Fibroblast of lung (primary cell): ENCODE data around the gene SCN8A. TPM values are rescaled to one million over a fixed set of nuclear protein-coding genes. Genes with fewer than 3 reads are reported as not detected.
A peak's percentile ranks its signal among the peaks of the same experiment; 100 is the strongest.

Experiments
- DNase-seq, 2 donors: peaks; one replicate each; pipeline versions ENCODE4 v3.0.0 to v3.0.0-alpha.2; 2010; ENCODE audit warnings: low read depth in 2 of 2
- H2AFZ ChIP-seq: 2 replicates; pipeline ENCODE4 v1.5.1; 2012; ENCODE audit warnings: low read length, control low read depth, inconsistent platforms
- H3K27ac ChIP-seq: 2 replicates; pipeline ENCODE4 v1.5.1; 2011; ENCODE audit warnings: low read length, control low read depth; ENCODE audit not compliant: insufficient read depth
- H3K27me3 ChIP-seq: 2 replicates; pipeline ENCODE4 v1.5.1; 2011; ENCODE audit warnings: mild to moderate bottlenecking, low read length; ENCODE audit not compliant: control insufficient read depth, insufficient read depth
- H3K36me3 ChIP-seq: 2 replicates; pipeline ENCODE4 v1.5.1; 2011; ENCODE audit warnings: low read length; ENCODE audit not compliant: control insufficient read depth, insufficient read depth
- H3K4me1 ChIP-seq: 2 replicates; pipeline ENCODE4 v1.5.1; 2011; ENCODE audit warnings: low read length; ENCODE audit not compliant: control insufficient read depth, insufficient read depth; ENCODE audit errors: extremely low read depth
- H3K4me2 ChIP-seq: 2 replicates; pipeline ENCODE4 v1.5.1; 2011; ENCODE audit warnings: low read length, control low read depth; ENCODE audit not compliant: insufficient read depth; ENCODE audit errors: extremely low read depth
- H3K4me3 ChIP-seq, 4 experiments: fragments of 200-600 bp in 1 of 4; sonication (generic) in 1 of 4; replicated peaks in 1 of 4; 2 replicates each; pipeline ENCODE4 v1.5.1; 2011 to 2016; ENCODE audit warnings: low read length in 4 of 4, low read depth in 3 of 4, mild to moderate bottlenecking in 3 of 4, control low read depth in 2 of 4, inconsistent platforms in 1 of 4, mixed read lengths in 1 of 4; ENCODE audit not compliant: insufficient read depth in 1 of 4; ENCODE audit errors: control extremely low read depth in 1 of 4
- H3K79me2 ChIP-seq: 2 replicates; pipeline ENCODE4 v1.5.1; 2012; ENCODE audit warnings: mild to moderate bottlenecking, low read length, inconsistent platforms; ENCODE audit not compliant: control insufficient read depth, insufficient read depth
- H3K9ac ChIP-seq: 2 replicates; pipeline ENCODE4 v1.5.1; 2011; ENCODE audit warnings: mild to moderate bottlenecking, low read length, control low read depth; ENCODE audit not compliant: insufficient read depth
- H3K9me3 ChIP-seq: 2 replicates; pipeline ENCODE4 v1.5.1; 2012; ENCODE audit warnings: low read depth, low read length; ENCODE audit not compliant: control insufficient read depth, insufficient read depth
- H4K20me1 ChIP-seq: 2 replicates; pipeline ENCODE4 v1.5.1; 2011; ENCODE audit warnings: low read length; ENCODE audit not compliant: control insufficient read depth, insufficient read depth; ENCODE audit errors: extremely low read depth
- EZH2 ChIP-seq: IDR thresholded peaks from 2 replicates; pipeline ENCODE4 v1.5.1; 2012; ENCODE audit warnings: low read length, control low read depth, mild to moderate bottlenecking; ENCODE audit errors: missing control alignments
- polyA plus RNA-seq, 2 donors: library from polyadenylated mRNA; depleted of rRNA in 1 of 2; stranded (reverse) in 1 of 2; unstranded in 1 of 2; fragments of >200 nt; gene quantifications; 2 replicates each; pipeline ENCODE4 v1.2.1, GENCODE V29; 2011 to 2012; ENCODE audit warnings: missing spikeins in 1 of 2
- total RNA-seq: library from RNA; depleted of rRNA; stranded (reverse); fragments of >200 nt; gene quantifications from 2 replicates; pipeline ENCODE4 v1.2.1, GENCODE V29; 2014
- TF ChIP-seq, protein P1 (sequence below), 2 donors: IDR thresholded peaks in 1 of 2; conservative IDR thresholded peaks in 1 of 2; 1 replicate in 1 of 2; 2 replicates in 1 of 2; pipeline ENCODE4 v1.5.1; 2011 to 2012; ENCODE audit warnings: low read length in 2 of 2, control low read depth in 1 of 2, inconsistent platforms in 1 of 2, low read depth in 1 of 2, mild to moderate bottlenecking in 1 of 2

Gene SCN8A
- total and polyA plus RNA-seq, 2 donors (not counting 1 experiment from before 2014, with no cell fraction given), result 12.8 to 27.2 TPM

DNA sequence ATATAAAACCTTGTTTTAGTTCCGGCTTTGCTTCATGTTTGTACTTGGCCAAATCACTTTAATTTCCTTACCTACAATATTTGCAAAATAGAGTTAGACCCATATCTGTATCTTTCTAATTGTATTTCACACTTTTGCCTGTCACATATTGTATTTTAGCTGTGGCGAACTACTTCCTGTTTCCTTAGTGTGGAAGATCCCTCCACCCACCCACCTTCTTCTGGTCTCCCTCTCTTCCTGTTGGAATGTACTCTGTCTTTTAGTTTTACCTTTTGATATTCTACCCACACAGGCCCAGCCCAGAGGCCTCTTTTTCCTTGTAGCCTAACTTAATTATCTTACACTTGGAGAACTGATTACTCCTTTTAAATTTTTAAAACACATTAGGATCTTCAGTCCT is 78.2 kb downstream of the SCN8A start:
- Histone ChIP-seq H3K4me3 (no peak overlapping the region), H3K27ac (no peak overlapping the region), H3K27me3 (no peaks in the 10 kb centered on the region), H3K4me2 (no peak overlapping the region), H3K79me2 (no peaks in the 10 kb centered on the region), H2AFZ (no peak overlapping the region), H3K9me3 (no peaks in the 10 kb centered on the region), H3K36me3 (no peaks in the 10 kb centered on the region), H4K20me1 (no peaks in the 10 kb centered on the region), H3K9ac (no peak overlapping the region), H3K4me1 (no peaks in the 10 kb centered on the region)
- no peak for TF ChIP-seq EZH2
- TF ChIP-seq, protein P1, sequence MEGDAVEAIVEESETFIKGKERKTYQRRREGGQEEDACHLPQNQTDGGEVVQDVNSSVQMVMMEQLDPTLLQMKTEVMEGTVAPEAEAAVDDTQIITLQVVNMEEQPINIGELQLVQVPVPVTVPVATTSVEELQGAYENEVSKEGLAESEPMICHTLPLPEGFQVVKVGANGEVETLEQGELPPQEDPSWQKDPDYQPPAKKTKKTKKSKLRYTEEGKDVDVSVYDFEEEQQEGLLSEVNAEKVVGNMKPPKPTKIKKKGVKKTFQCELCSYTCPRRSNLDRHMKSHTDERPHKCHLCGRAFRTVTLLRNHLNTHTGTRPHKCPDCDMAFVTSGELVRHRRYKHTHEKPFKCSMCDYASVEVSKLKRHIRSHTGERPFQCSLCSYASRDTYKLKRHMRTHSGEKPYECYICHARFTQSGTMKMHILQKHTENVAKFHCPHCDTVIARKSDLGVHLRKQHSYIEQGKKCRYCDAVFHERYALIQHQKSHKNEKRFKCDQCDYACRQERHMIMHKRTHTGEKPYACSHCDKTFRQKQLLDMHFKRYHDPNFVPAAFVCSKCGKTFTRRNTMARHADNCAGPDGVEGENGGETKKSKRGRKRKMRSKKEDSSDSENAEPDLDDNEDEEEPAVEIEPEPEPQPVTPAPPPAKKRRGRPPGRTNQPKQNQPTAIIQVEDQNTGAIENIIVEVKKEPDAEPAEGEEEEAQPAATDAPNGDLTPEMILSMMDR (conservative IDR thresholded peaks at IDR 0.05 in 1 of 2, IDR thresholded peaks at IDR 0.05 in 1 of 2; ENCODE audit: low read depth in 1 of 2, low read length in 2 of 2), result no peak
- DNase-seq, result no peak

DNA sequence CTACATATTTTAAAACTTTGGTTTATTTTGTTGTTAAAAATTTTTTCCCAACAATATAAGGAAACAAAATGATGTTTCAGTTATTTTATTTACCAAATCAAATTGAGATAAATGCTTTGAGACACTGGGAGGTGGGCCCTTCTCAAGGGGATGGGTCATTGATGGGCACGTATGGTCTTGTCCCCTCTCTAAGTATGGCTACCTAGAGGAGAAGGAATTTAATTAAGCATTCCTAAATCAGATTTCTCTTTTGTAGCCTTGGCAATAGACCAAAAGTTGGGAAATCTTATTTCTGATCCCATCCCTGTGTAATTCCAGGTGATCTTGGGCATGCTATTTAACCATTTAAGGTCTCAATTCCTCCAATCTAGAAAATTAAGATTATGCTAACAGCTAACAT is 79.0 kb downstream of the SCN8A start:
- no peaks in the 10 kb centered on the region for H4K20me1 ChIP-seq
- H3K79me2 ChIP-seq, result no peaks in the 10 kb centered on the region
- H3K4me1 ChIP-seq, result no peaks in the 10 kb centered on the region
- TF ChIP-seq EZH2, result no peak
- TF ChIP-seq, protein P1 (conservative IDR thresholded peaks at IDR 0.05 in 1 of 2, IDR thresholded peaks at IDR 0.05 in 1 of 2; ENCODE audit: low read depth in 1 of 2, low read length in 2 of 2), result no peak
- H3K9ac ChIP-seq, result no peak overlapping the region
- H3K36me3 ChIP-seq, result no peaks in the 10 kb centered on the region
- H3K4me3 ChIP-seq, result no peak overlapping the region
- DNase-seq, result no peak
- no peak overlapping the region for H3K27ac ChIP-seq
- H3K4me2 ChIP-seq, result no peak overlapping the region
- H3K27me3 ChIP-seq, result no peaks in the 10 kb centered on the region
- no peak overlapping the region for H2AFZ ChIP-seq
- no peaks in the 10 kb centered on the region for H3K9me3 ChIP-seq

- Histone ChIP-seq H3K27ac (no peak overlapping the region), H3K36me3 (no peaks in the 10 kb centered on the region), H3K9me3 (no peaks in the 10 kb centered on the region), H3K79me2 (no peaks in the 10 kb centered on the region), H4K20me1 (no peaks in the 10 kb centered on the region), H3K27me3 (no peaks in the 10 kb centered on the region), H3K9ac (no peak overlapping the region), H3K4me2 (no peak overlapping the region), H2AFZ (no peak overlapping the region), H3K4me3 (no peak overlapping the region), H3K4me1 (no peaks in the 10 kb centered on the region)
- DNase-seq, result peak; percentile 28 to 43
- no peak for TF ChIP-seq EZH2
- TF ChIP-seq, protein P1 (conservative IDR thresholded peaks at IDR 0.05 in 1 of 2, IDR thresholded peaks at IDR 0.05 in 1 of 2; ENCODE audit: low read depth in 1 of 2, low read length in 2 of 2), result no peak
These were observed 81.3 kb downstream of the SCN8A start for GRCh38 chr12:51672334-51672733.
